NCI-H1417 (cell line): ENCODE measurements around the gene YIF1A.
"Not testable (repeated sequence)": the region's sequence is repeated elsewhere in the genome, so short reads cannot be mapped to it uniquely, and the experiment has no call there.

Experiments used
- DNase-seq, 3 experiments: peaks; one replicate each; lab custom pipeline; 2025; lab: John Stamatoyannopoulos, UW

YIF1A gene

GRCh38 chr11:66326261-66327111 lies 37.5 kb upstream of the YIF1A start:
- no peak for DNase-seq

GRCh38 chr11:66325263-66325671 lies 36.3 kb upstream of the YIF1A start:
- DNase-seq: no peak

GRCh38 chr11:66324664-66325063 lies 35.7 kb upstream of the YIF1A start:
- DNase-seq: no peak

GRCh38 chr11:66323684-66324083 lies 34.7 kb upstream of the YIF1A start:
- no peak for DNase-seq

- no peak for DNase-seq
Measured at GRCh38 chr11:66322732-66323427, 33.9 kb upstream of the YIF1A start.

- DNase-seq: no peak
Measured at GRCh38 chr11:66321606-66322005, 32.7 kb upstream of the YIF1A start.

- not testable (repeated sequence) for DNase-seq
Measured at GRCh38 chr11:66320748-66321147, 31.8 kb upstream of the YIF1A start.

GRCh38 chr11:66320289-66320688 lies 31.3 kb upstream of the YIF1A start:
- not testable (repeated sequence) for DNase-seq

GRCh38 chr11:66318600-66318970 lies 29.6 kb upstream of the YIF1A start:
- no peak for DNase-seq

- no peak for DNase-seq
Measured at GRCh38 chr11:66317723-66318599, 29.0 kb upstream of the YIF1A start.

- no peak for DNase-seq
Measured at GRCh38 chr11:66317322-66317722, 28.4 kb upstream of the YIF1A start.

GRCh38 chr11:66316849-66317251 lies 27.9 kb upstream of the YIF1A start, which contains the start of gene CD248:
Gene CD248, minus strand, starts transcription at chr11:66317044. Its CDS starts 17 bp downstream, at chr11:66317027.
- DNase-seq: no peak

- peak in 2 of 3 experiments; percentile 19 to 46 for DNase-seq
Measured at GRCh38 chr11:66315921-66316811, 27.2 kb upstream of the YIF1A start.

- no peak for DNase-seq
Measured at GRCh38 chr11:66315498-66315885, 26.5 kb upstream of the YIF1A start.

- no peak for DNase-seq
Measured at GRCh38 chr11:66314561-66315497, 25.9 kb upstream of the YIF1A start.

GRCh38 chr11:66314186-66314501 lies 25.2 kb upstream of the YIF1A start:
- DNase-seq: no peak

GRCh38 chr11:66313321-66314185 lies 24.6 kb upstream of the YIF1A start:
- no peak for DNase-seq

- DNase-seq: peak; percentile 95 to 98 (median 96)
Measured at GRCh38 chr11:66312549-66313320, 23.8 kb upstream of the YIF1A start.
